HCT116 (cell line): Measurements from ENCODE around the gene USP24. TPM values are rescaled to one million over a fixed set of nuclear protein-coding genes. Genes with fewer than 3 reads are reported as not detected.

Experiments used
- ATAC-seq: fragments of 200-7000 bp; cut with Tn5 transposase; 2 replicates; pipeline ENCODE4 v1.9.1; 2020; ENCODE audit warnings: mild to moderate bottlenecking, moderate library complexity
- BruUV-seq: library from RNA; stranded (reverse); fragments of 400-500 nt; replicated peaks from 2 replicates; lab custom pipeline; 2021; lab: Mats Ljungman, UMichigan
- CTCF ChIA-PET: fragments of 300-600 bp; sonication (Branson Sonifier 250); formaldehyde crosslinking; loops from one replicate; lab custom pipeline; 2021; ENCODE audit warnings: antibody characterized with exemption; lab: Charles Lee
- POLR2A ChIA-PET: fragments of 300-600, 350-600 bp; sonication (Branson Sonifier 250); formaldehyde crosslinking; loops from one replicate; lab custom pipeline; 2021; ENCODE audit warnings: antibody characterized with exemption; lab: Charles Lee
- RAD21 ChIA-PET, 2 experiments: fragments of 300-600 bp; sonication (Branson Sonifier 250); formaldehyde crosslinking; loops; one replicate each; lab custom pipeline; 2023; ENCODE audit warnings: low total read pairs in 2 of 2; ENCODE audit not compliant: uncharacterized antibody in 2 of 2, unreplicated experiment in 2 of 2, low non-redundant PET in 1 of 2; lab: Charles Lee
- DNase-seq: peaks from one replicate; pipeline ENCODE4 v3.0.0-alpha.2; 2010; ENCODE audit warnings: low read depth, low spot score
- H2AFZ ChIP-seq: fragments of 200-600 bp; shearing (Covaris generic), sonication (generic); 2 replicates; pipeline ENCODE4 v1.6.1; 2017; ENCODE audit warnings: low read depth, mixed run types, mixed read lengths, antibody characterized with exemption, low read length; ENCODE audit not compliant: poor library complexity, severe bottlenecking
- H3K27ac ChIP-seq: 2 replicates; pipeline ENCODE4 v1.5.1; 2012; ENCODE audit warnings: low read depth, low read length
- H3K27me3 ChIP-seq: fragments of 200-600 bp; sonication (generic); 2 replicates; pipeline ENCODE4 v1.6.1; 2016; ENCODE audit warnings: mixed run types, low read length, mixed read lengths; ENCODE audit not compliant: insufficient read depth
- H3K36me3 ChIP-seq, 2 experiments: fragments of 200-500 bp in 1 of 2; fragments of 200-600 bp in 1 of 2; sonication (Bioruptor generic) in 1 of 2; sonication (generic) in 1 of 2; 2 replicates each; pipeline versions ENCODE4 v1.5.1 to v1.6.1; 2014 to 2016; ENCODE audit warnings: low read length in 2 of 2, inconsistent platforms in 1 of 2, mixed read lengths in 1 of 2, mixed run types in 1 of 2; ENCODE audit not compliant: insufficient read depth in 2 of 2, control insufficient read depth in 1 of 2
- H3K4me1 ChIP-seq, 2 experiments: fragments of 200-600 bp in 1 of 2; sonication (generic) in 1 of 2; 2 replicates each; pipeline versions ENCODE4 v1.5.1 to v1.6.1; 2012 to 2017; ENCODE audit warnings: low read length in 2 of 2, inconsistent platforms in 1 of 2, mild to moderate bottlenecking in 1 of 2, mixed read lengths in 1 of 2, mixed run types in 1 of 2, moderate library complexity in 1 of 2; ENCODE audit not compliant: insufficient read depth in 2 of 2, control insufficient read depth in 1 of 2
- H3K4me2 ChIP-seq: fragments of 200-600 bp; sonication (generic); 2 replicates; pipeline ENCODE4 v1.6.1; 2017; ENCODE audit warnings: mixed run types, low read length, mixed read lengths
- H3K4me3 ChIP-seq, 2 experiments: fragments of 200-600 bp in 1 of 2; sonication (generic) in 1 of 2; replicated peaks in 1 of 2; 2 replicates each; pipeline ENCODE4 v1.5.1; 2011 to 2016; ENCODE audit warnings: low read length in 2 of 2, control low read depth in 1 of 2, low read depth in 1 of 2, mild to moderate bottlenecking in 1 of 2, mixed read lengths in 1 of 2, mixed run types in 1 of 2
- H3K79me2 ChIP-seq: fragments of 200-600 bp; sonication (generic); 2 replicates; pipeline ENCODE4 v1.6.1; 2017; ENCODE audit warnings: mild to moderate bottlenecking, mixed run types, low read length, moderate library complexity, mixed read lengths; ENCODE audit not compliant: insufficient read depth
- H3K9ac ChIP-seq: fragments of 200-600 bp; sonication (generic); 2 replicates; pipeline ENCODE4 v1.6.1; 2016; ENCODE audit warnings: low read length, mixed read lengths
- H3K9me2 ChIP-seq: fragments of 200-600 bp; sonication (generic), shearing (Covaris generic); 2 replicates; pipeline ENCODE4 v1.6.1; 2017; ENCODE audit warnings: mixed run types, mild to moderate bottlenecking, moderate library complexity; ENCODE audit not compliant: insufficient read depth
- H3K9me3 ChIP-seq, 2 experiments: fragments of 200-500 bp in 1 of 2; fragments of 200-600 bp in 1 of 2; sonication (Bioruptor generic) in 1 of 2; sonication (generic) in 1 of 2; 2 replicates each; pipeline ENCODE4 v1.6.1; 2014 to 2017; ENCODE audit warnings: low read length in 2 of 2, mixed read lengths in 2 of 2, inconsistent platforms in 1 of 2, low read depth in 1 of 2, mild to moderate bottlenecking in 1 of 2, mixed run types in 1 of 2, moderate library complexity in 1 of 2; ENCODE audit not compliant: control insufficient read depth in 1 of 2, insufficient read depth in 1 of 2
- H4K20me1 ChIP-seq: fragments of 200-600 bp; sonication (generic), shearing (Covaris generic); 2 replicates; pipeline ENCODE4 v1.6.1; 2017; ENCODE audit warnings: mixed run types, mild to moderate bottlenecking, moderate library complexity; ENCODE audit not compliant: insufficient read depth
- ATF3 ChIP-seq: IDR thresholded peaks from 2 replicates; pipeline ENCODE4 v1.6.1; 2012
- EGR1 ChIP-seq: IDR thresholded peaks from 2 replicates; pipeline ENCODE4 v1.6.1; 2012; ENCODE audit warnings: low read depth
- ELF1 ChIP-seq: IDR thresholded peaks from 2 replicates; pipeline ENCODE4 v1.6.1; 2012; ENCODE audit warnings: low read depth, borderline replicate concordance
- EZH2 ChIP-seq: fragments of 200-600 bp; sonication (generic); IDR thresholded peaks from 2 replicates; pipeline ENCODE4 v1.6.1; 2017; ENCODE audit warnings: antibody characterized with exemption, mixed run types
- FOSL1 ChIP-seq: IDR thresholded peaks from 2 replicates; pipeline ENCODE4 v1.6.1; 2012; ENCODE audit warnings: low read depth
- POLR2A ChIP-seq: IDR thresholded peaks from 2 replicates; pipeline ENCODE4 v1.7.0; 2011; ENCODE audit warnings: borderline replicate concordance; ENCODE audit not compliant: insufficient read depth, insufficient read length; ENCODE audit errors: extremely low read depth
- RAD21 ChIP-seq: IDR thresholded peaks from 2 replicates; pipeline ENCODE4 v1.6.1; 2012; ENCODE audit warnings: low read depth, mild to moderate bottlenecking
- SIN3A ChIP-seq: IDR thresholded peaks from 2 replicates; pipeline ENCODE4 v1.6.1; 2012; ENCODE audit warnings: low read depth
- SRF ChIP-seq: IDR thresholded peaks from 2 replicates; pipeline ENCODE4 v1.6.1; 2012; ENCODE audit warnings: low read depth
- TCF7L2 ChIP-seq: IDR thresholded peaks from 2 replicates; pipeline ENCODE4 v1.7.0; 2011; ENCODE audit warnings: borderline replicate concordance, inconsistent platforms; ENCODE audit not compliant: insufficient read depth, insufficient read length; ENCODE audit errors: extremely low read depth
- YY1 ChIP-seq: IDR thresholded peaks from 2 replicates; pipeline ENCODE4 v1.6.1; 2011; ENCODE audit warnings: low read length, low read depth, moderate library complexity, mild to moderate bottlenecking; ENCODE audit not compliant: insufficient replicate concordance; ENCODE audit errors: extremely low read depth
- intact Hi-C: fragments of 100-400 bp; cut with micrococcal nuclease; formaldehyde crosslinking; loops from 2 replicates; pipeline ENCODE4 v1.10.0; 2022
- total RNA-seq: library from RNA; stranded (reverse); gene quantifications from one replicate; pipeline ENCODE4 v1.2.1, GENCODE V29; 2021; ENCODE audit not compliant: unreplicated experiment

The USP24 gene
- total RNA-seq, 1 experiment from 2014 or later = 34.2 TPM

DNA sequence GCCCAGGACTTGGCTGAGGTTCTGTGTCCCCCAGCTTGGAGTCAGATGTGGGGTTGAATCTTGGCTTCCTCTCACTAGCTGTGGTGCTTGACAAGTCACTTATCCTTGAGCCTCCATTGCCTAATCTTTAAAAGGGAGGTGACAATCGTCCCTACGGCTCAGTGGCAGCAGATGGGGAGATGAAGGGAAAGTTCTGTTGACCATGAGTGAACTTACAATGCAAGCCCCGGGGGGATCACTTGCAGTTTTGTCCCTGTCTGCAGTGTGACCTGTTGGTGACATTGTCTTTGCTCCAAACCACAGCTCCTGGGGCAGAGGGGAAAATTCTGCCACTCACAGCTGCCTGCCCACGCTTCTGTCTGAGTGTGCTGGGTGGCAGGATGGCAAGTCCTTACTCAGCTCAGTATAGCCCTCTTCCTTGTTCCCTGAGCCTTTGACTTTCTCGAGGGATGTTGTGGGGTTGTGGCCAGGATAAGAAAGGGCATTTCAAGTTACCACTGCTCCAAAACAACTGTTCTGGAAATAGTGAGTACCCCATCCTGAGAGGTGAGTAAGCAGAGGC lies 174.2 kb downstream of the USP24 start:
- no peak overlapping the region for H2AFZ ChIP-seq
- ChIA-PET POLR2A (no interaction called here), RAD21 (no interaction called here), CTCF (interaction anchor here (0.9 to 2.4 kb wide), 2 partner anchors 19 to 23 kb away, joined by 3 to 9 read pairs; no protein-coding TSS in a partner anchor)
- H3K4me2 ChIP-seq = peak overlapping the region; percentile 97
- intact Hi-C loops = no loop called here
- ATAC-seq = no peak
- H3K4me3 ChIP-seq = peak overlapping the region; percentile 73 to 80; a peak in 3 of 4 replicates
- H3K79me2 ChIP-seq = peaks cover 6% of the 10 kb centered on the region; the same call in 1 of the 2 replicates
- no peak overlapping the region for H3K27ac ChIP-seq
- 0 out of 4 replicates have a peak, but pooled peaks cover 0 to 6% of the 10 kb centered on the region in 2 experiments for H3K36me3 ChIP-seq
- peak overlapping the region; percentile 72; the same call in 1 of the 2 replicates for H3K9ac ChIP-seq
- peaks cover 10 to 38% of the 10 kb centered on the region in 2 experiments; a peak in 3 of 4 replicates for H3K4me1 ChIP-seq
- BruUV-seq = no TSS peak
- H3K9me3 ChIP-seq = no peaks in the 10 kb centered on the region
- TF ChIP-seq TCF7L2 (no peak), YY1 (no peak)
- TF ChIP-seq, all 23 proteins: peak for 0
- Histone ChIP-seq H4K20me1 (no peaks in the 10 kb centered on the region), H3K27me3 (no peaks in the 10 kb centered on the region), H3K9me2 (no peaks in the 10 kb centered on the region)
- DNase-seq = no peak

DNA sequence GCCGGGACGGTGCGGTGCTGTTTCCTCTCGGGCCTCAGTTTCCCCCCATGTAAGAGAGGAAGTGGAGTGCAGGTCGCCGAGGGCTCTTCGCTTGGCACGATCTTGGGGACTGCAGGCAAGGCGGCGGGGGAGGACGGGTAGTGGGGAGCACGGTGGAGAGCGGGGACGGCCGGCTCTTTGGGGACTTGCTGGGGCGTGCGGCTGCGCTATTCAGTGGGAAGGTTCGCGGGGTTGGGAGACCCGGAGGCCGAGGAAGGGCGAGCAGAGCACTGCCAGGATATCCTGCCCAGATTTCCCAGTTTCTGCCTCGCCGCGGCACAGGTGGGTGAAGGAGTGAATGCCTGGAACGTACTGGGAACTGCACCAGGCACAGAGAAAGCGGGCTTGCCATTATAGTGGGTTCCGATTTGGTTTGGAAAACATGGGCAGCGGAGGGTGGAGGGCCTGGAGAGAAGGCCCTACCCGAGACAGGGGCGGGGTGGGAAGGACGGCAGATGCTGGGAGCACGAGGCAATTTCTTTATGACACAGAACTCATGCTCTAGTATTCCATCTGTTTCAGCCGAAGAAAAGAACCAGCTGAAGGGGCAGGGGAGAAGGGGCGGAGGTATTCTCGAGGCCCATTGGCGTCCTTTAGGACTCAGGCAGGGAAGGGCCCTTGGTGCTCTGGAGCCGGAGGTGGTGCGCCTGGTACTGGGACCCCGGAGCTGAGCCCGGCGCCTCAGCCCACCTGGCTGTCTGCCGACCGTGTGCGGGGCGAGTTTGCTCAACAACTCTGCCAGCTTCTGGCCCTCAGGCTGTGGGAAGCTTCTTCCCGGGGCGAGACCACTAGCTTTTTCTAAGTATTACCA lies 174.9 kb downstream of the USP24 start:
- TF ChIP-seq SIN3A (no peak), RAD21 (no peak), ATF3 (no peak), SRF (no peak), EGR1 (no peak), EZH2 (no peak), FOSL1 (no peak), ELF1 (no peak), POLR2A (no peak)
- ChIA-PET POLR2A (no interaction called here), RAD21 (no interaction called here), CTCF (interaction anchor here (0.9 to 2.4 kb wide), 2 partner anchors 18 to 23 kb away, joined by 3 to 9 read pairs; no protein-coding TSS in a partner anchor)
- DNase-seq (no peak), ATAC-seq (peak; percentile 24)
- no TSS peak for BruUV-seq
- no peaks in the 10 kb centered on the region for H3K9me3 ChIP-seq
- no peaks in the 10 kb centered on the region for H3K27me3 ChIP-seq
- H3K4me2 ChIP-seq = peak overlapping the region; percentile 97
- no peak overlapping the region for H2AFZ ChIP-seq
- peaks cover 6% of the 10 kb centered on the region; the same call in 1 of the 2 replicates for H3K79me2 ChIP-seq
- peak overlapping the region; percentile 72 for H3K9ac ChIP-seq
- H3K4me3 ChIP-seq = peak overlapping the region; percentile 73 to 80
- no peaks in the 10 kb centered on the region for H4K20me1 ChIP-seq
- no peaks in the 10 kb centered on the region for H3K9me2 ChIP-seq
- intact Hi-C loops = no loop called here
- H3K27ac ChIP-seq = peak overlapping the region; percentile 71
- 0 out of 4 replicates have a peak, but pooled peaks cover 0 to 6% of the 10 kb centered on the region in 2 experiments for H3K36me3 ChIP-seq
- peaks cover 14 to 45% of the 10 kb centered on the region in 2 experiments; a peak in 3 of 4 replicates for H3K4me1 ChIP-seq
